GM19468 (cell line): ENCODE results near the gene EEF1A1.
A peak's percentile ranks its signal among the peaks of the same experiment; 100 is the strongest.
"Not testable (repeated sequence)": the region's sequence is repeated elsewhere in the genome, so short reads cannot be mapped to it uniquely, and the experiment has no call there.

ENCODE experiments used
- ATAC-seq: cut with Tn5 transposase; IDR thresholded peaks from one replicate; pipeline ENCODE4 v1.9.1; 2021; ENCODE audit warnings: mild to moderate bottlenecking, moderate library complexity, moderate number of reproducible peaks; ENCODE audit not compliant: unreplicated experiment; ENCODE audit errors: extremely low read depth

The EEF1A1 gene

DNA sequence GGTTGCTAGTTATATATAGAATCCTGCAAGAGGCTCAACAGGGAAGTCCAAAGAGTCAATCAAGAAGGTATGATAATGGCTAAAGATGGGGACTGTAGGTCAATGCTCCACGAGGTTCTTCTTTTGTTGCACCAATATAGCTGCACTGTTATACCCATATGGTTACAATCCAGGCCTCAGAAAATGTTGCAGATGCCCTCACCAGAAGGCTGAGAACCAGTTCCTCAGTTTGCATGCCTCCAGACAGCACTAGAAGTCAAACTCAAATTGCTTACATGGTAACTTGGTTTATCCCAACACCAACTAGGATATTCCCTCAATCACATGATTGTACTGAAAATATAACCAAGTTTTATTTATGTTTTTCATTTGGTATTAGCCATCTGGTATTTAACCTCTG, 12.1 kb downstream of the EEF1A1 start:
- ATAC-seq, result no peak

DNA sequence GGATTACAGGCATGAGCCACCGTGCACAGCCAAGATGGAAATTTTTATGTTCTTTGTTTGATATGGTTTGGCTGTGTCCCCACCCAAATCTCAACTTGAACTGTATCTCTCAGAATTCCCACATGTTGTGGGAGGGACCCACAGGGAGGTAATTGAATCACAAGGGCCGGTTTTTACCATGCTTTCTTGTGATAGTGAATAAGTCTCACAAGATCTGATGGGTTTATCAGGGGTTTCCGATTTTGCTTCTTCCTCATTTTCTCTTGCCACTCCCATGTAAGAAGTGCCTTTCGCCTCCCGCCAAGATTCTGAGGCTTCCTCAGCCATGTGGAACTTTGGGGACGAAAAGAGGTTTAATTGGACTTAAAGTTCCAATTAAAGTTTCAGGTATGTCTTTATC, 14.6 kb downstream of the EEF1A1 start:
- no peak for ATAC-seq

DNA sequence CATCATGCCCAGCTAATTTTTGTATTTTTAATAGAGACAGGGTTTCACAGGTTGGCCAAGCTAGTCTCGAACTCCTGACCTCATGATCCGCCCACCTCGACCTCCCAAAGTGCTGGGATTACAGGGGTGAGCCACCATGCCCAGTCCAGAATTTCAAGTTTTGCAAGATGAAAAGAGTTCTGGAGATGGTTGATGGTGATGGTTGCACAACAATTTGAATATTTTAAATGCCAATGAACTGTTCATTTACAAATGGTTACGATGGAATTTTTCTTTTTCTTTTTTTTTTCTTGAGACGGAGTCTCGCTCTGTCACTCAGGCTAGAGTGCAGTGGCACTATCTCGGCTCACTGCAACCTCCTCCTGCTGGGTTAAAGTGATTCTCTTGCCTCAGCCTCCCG, 15.1 kb downstream of the EEF1A1 start:
- ATAC-seq, result not testable (repeated sequence)

DNA sequence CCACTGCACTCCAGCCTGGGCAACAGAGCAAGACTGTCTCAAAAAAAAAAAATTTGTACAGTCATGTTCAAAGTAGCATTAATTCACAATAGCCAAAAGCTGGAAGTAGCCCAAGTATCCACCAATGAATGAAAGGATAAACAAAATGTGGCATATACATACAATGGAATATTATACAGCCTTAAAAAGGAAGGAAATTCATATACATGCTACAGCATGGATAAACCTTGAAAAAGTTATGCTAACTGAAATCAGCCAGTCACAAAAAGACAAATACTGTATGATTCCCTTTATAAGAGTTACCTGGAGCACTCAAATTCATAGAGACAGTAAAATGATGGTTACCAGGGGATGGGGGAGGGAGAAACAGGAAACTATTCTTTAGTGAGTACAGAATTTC, 15.7 kb downstream of the EEF1A1 start:
- no peak for ATAC-seq

DNA sequence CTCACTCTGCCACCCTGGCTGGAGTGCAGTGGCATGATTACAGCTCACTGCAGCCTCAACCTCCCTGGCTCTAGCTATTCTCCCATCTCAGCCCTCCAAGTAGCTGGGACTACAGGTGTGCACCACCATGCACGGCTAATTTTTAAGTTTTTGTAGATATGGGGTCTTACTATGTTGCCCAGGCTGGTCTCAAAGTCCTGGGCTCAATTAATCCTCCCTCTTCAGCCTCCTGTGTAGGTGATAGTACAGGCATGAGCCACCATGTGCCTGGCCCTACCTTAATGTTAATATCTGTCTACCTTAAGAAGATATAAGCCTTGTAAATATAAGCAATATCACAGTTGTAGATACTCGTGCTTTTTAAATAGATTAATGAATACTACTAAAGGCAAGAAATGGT, 16.7 kb downstream of the EEF1A1 start:
- no peak for ATAC-seq

DNA sequence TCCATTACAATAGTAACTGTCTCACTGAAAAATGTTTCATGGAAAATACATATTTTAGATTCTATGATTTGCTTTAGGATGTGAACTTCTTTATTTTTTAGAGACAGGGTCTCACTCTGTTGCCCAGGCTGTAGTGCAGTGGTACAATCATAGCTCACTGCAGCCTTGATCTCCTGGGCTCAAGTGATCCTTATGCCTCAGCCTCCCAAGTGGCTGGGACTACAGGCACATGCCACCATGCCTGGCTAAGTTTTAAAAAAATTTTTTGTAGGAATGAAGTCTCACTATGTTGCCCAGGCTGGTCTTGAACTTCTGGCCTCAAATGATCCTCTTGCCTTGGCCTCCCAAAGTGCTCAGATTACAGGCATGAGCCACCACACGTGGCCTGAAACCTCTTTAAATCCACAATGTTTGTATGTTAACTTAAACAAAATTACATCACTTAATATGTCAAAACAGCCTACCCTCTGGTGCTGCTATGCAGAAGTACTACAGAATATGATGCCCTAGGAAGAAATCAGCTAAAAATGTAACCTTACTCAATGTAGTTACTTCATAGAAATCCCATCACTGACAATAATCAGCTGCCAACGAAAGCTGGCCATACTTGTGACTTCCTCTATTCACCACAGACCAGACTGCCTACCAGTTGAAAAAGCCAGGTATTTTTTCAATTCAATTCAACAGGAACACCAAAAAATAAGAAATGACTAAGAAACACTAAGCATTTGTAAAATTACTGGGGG, 17.6 kb downstream of the EEF1A1 start:
- no peak for ATAC-seq

DNA sequence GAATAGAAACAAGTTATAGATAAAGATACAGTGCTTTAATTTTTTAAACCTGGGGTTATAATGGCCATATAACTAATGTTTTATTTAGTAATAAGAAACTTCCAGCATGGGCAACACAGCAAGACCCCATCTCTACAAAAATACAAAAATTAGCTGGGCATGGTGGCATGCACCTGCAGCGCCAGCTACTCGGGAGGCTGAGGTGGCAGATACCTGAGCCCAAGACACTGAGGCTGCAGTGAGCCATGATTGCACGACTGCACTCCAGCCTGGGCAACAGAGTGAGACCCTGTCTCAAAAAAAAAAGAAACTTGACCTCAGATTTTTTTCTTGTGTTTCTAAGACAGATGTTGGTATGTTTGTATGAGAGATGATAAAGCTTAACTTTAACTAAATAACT, 22.9 kb downstream of the EEF1A1 start:
- no peak for ATAC-seq

DNA sequence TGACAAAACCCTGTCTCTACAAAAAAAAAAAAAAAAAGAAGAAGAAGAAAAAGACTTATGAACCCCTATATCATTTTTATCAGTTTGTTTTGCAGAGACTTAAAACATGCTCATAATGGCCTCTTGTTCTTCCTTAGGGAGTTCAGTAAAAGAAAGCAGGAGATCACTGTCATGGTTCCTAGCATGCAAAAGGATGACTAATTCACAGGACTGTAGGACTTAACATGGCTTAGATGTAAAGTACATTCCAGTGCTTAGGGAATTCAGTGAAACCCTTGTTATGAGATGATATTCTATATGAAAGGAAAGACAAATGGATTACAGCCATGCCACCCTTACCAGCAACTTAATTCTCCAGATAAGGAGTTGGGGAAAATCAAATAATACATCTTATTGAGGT, 29.5 kb downstream of the EEF1A1 start:
- ATAC-seq, result no peak

DNA sequence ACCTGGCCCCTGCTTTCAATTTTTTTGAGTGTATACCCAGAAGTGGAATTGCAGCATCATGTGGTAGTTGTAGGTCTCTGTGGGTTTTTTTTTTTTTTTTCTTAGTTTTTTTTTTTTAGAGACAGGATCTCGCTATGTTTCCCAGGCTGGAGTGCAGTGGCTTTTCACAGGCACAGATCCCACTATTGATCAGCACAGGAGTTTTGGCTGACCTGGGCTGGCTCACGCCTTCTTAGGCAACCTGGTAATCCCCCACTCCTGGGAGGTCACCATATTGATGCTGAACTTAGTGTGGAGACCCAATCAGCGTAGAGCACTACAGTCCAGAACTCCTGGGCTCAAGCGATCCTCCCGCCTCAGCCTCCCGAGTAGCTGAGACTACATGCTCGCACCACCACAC, 33.4 kb downstream of the EEF1A1 start:
- no peak for ATAC-seq

DNA sequence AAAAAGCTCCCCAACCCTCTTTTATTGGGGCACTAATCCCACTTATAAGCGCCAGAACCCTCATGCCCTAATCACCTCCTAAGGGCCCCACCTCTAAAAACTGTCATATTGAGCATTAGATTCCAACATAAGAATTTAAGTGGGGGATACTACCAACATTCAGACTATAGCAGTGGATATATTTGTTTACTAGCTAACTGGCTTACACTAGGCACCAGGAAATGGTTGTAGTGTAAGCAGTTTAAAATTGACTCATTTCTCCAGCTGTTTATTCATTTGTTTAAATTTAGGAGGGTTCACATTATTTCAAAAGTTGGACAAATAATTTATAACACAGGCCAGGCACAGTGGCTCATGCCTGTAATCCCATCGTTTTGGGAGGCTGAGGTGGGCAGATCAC, 36.4 kb downstream of the EEF1A1 start:
- ATAC-seq, result no peak

DNA sequence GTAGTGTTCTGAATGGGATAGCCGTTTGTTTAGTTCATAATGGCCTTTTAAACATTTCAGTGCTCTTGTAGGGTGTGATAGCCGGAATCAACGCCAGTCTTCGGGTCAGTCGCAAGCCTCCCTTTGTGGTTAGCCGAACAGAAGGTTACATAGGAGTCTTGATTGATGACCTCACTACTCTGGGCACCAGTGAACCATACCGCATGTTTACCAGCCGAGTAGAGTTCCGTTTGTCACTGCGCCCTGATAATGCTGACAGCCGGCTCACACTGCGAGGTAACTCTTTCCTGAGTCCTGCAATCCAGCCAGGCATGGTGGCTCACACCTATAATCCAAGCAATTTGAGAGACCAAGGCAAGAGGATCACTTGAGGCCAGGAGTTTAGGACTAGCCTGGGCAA, 38.9 kb downstream of the EEF1A1 start:
- ATAC-seq, result no peak

DNA sequence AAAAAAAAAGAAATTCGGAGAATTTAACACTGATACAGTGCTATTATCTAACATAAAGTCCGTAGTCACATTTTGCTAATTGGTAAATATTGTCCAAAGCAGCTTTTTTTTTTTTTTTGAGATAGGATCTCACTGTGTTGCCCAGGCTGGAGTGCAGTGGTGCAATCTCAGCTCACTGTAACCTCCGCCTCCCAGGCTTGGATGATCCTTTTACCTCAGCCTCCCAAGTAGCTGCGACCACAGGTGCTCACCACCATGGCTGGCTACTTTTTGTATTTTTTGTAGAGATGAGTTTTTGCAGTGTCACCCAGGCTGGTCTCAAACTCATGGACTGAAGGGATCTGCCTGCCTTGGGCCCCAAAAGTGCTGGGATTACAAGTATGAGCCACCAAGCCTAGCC, 43.4 kb downstream of the EEF1A1 start:
- no peak for ATAC-seq

DNA sequence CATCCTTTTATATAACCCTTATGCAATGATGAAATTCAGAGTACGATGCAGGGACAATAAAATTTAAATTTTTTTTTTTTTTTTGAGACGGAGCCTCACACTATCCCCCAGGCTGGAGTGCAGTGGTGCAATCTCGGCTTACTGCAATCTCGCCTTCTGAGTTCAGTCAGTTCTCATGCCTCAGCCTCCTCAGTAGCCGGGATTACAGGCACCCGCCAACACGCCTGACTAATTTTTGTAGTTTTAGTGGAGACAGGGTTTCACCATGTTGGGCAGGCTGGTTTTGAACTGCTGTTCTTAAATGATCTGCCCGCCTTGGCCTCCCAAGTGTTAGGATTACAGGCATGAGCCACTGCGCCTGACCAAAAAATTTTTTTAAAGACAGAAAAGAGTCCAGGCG, 44.1 kb downstream of the EEF1A1 start:
- no peak for ATAC-seq

DNA sequence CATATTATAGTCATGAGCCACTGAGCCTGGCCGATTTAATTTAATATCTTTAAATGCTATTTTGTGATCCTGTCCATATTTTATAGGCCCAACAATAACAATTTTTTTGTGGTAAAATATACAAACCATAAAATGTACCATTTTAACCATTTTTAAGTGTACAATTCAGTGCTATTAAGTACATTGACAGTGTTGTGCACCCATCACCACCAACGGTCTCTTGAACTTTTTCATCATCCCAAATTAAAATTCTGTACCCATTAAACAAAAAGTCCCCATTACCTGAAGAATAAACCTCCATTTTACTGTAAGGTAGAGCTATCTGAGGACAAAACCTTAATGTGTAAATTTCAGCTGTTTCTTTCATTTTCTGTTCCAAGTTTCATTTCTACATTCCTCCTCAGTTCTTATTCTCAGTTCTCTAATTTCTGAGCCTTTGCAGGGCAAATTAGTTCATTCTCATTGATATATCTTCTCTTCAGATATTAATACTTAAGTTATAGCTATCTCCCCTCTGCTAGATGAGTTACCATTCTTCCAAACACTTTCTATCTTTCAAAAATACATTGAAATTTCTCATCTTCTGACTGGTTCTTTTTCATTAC, 49.0 kb downstream of the EEF1A1 start:
- peak; percentile 99 for ATAC-seq
